Measurements from ENCODE around the gene ARSB.

ARSB gene

GRCh38 chr5:78985116-78985724 lies at the start of gene ARSB:
TSS of gene ARSB (minus strand) at chr5:78985310. CDS start at chr5:78985248, 62 bp downstream.
- peak; percentile 65 for DNase-seq

GRCh38 chr5:79032782-79033181 lies 47.7 kb upstream of the ARSB start:
- DNase-seq: no peak

GRCh38 chr5:79032031-79032695 lies 47.1 kb upstream of the ARSB start:
- DNase-seq: no peak

GRCh38 chr5:79031485-79031867 lies 46.4 kb upstream of the ARSB start:
- DNase-seq: no peak

- DNase-seq: no peak
These were observed 45.8 kb upstream of the ARSB start for GRCh38 chr5:79030663-79031484.

GRCh38 chr5:79025054-79025472 lies 40.0 kb upstream of the ARSB start:
- DNase-seq: no peak

GRCh38 chr5:79023947-79024346 lies 38.8 kb upstream of the ARSB start:
- DNase-seq: no peak

GRCh38 chr5:79023348-79023747 lies 38.2 kb upstream of the ARSB start:
- DNase-seq: no peak

GRCh38 chr5:79022771-79023170 lies 37.7 kb upstream of the ARSB start:
- DNase-seq: no peak

- DNase-seq: no peak
These were observed 36.6 kb upstream of the ARSB start for GRCh38 chr5:79021753-79022152.

GRCh38 chr5:79020861-79021561 lies 35.9 kb upstream of the ARSB start:
- DNase-seq: peak; percentile 41

GRCh38 chr5:79014631-79015030 lies 29.5 kb upstream of the ARSB start:
- DNase-seq: no peak

- DNase-seq: no peak
These were observed 26.8 kb upstream of the ARSB start for GRCh38 chr5:79011869-79012268.

- DNase-seq: no peak
These were observed 26.2 kb upstream of the ARSB start for GRCh38 chr5:79011219-79011836.

GRCh38 chr5:79008362-79008761 lies 23.3 kb upstream of the ARSB start:
- DNase-seq: no peak

GRCh38 chr5:79007872-79008271 lies 22.8 kb upstream of the ARSB start:
- no peak for DNase-seq

- no peak for DNase-seq
These were observed 21.0 kb upstream of the ARSB start for GRCh38 chr5:79005936-79006631.

GRCh38 chr5:79005151-79005550 lies 20.0 kb upstream of the ARSB start:
- DNase-seq: no peak

- no peak for DNase-seq
These were observed 17.3 kb upstream of the ARSB start for GRCh38 chr5:79002374-79002773.

GRCh38 chr5:79001471-79001870 lies 16.4 kb upstream of the ARSB start:
- no peak for DNase-seq

- no peak for DNase-seq
These were observed 12.0 kb upstream of the ARSB start for GRCh38 chr5:78997090-78997489.

GRCh38 chr5:78995521-78996007 lies 10.5 kb upstream of the ARSB start:
- no peak for DNase-seq
